Neural progenitor cell (in vitro differentiated cells): ENCODE results near the gene WASHC2A. TPM values are rescaled to one million over a fixed set of nuclear protein-coding genes. Genes with fewer than 3 reads are reported as not detected.
"Not testable (repeated sequence)": the region's sequence is repeated elsewhere in the genome, so short reads cannot be mapped to it uniquely, and the experiment has no call there.

Source experiments
- DNase-seq: peaks from one replicate; pipeline ENCODE4 v3.0.0-alpha.2; 2016; ENCODE audit warnings: low spot score
- H2AFZ ChIP-seq: fragments of 200-600 bp; sonication (generic); replicated peaks from 2 replicates; pipeline ENCODE4 v1.6.1; 2016; ENCODE audit warnings: antibody characterized with exemption
- H3F3A ChIP-seq: fragments of 200-600 bp; sonication (generic); 2 replicates; pipeline ENCODE4 v1.6.1; 2016; ENCODE audit warnings: antibody characterized with exemption, low read depth
- H3K27ac ChIP-seq: fragments of 200-600 bp; sonication (generic); 2 replicates; pipeline ENCODE4 v1.5.1; 2016; ENCODE audit warnings: mild to moderate bottlenecking
- H3K27me3 ChIP-seq: fragments of 200-600 bp; sonication (generic); 2 replicates; pipeline ENCODE4 v1.6.1; 2016; ENCODE audit warnings: mild to moderate bottlenecking, moderate library complexity
- H3K36me3 ChIP-seq: fragments of 200-600 bp; sonication (generic); 2 replicates; pipeline ENCODE4 v1.5.1; 2016
- H3K4me1 ChIP-seq: fragments of 200-600 bp; sonication (generic); 2 replicates; pipeline ENCODE4 v1.6.1; 2016; ENCODE audit warnings: mixed run types
- H3K4me2 ChIP-seq: fragments of 200-600 bp; sonication (generic); 2 replicates; pipeline ENCODE4 v1.6.1; 2016
- H3K4me3 ChIP-seq: fragments of 200-600 bp; sonication (generic); 2 replicates; pipeline ENCODE4 v1.5.1; 2016
- H3K79me2 ChIP-seq: fragments of 200-600 bp; sonication (generic); 2 replicates; pipeline ENCODE4 v1.6.1; 2016; ENCODE audit warnings: low read depth
- H3K9ac ChIP-seq: fragments of 200-600 bp; sonication (generic); 2 replicates; pipeline ENCODE4 v1.6.1; 2016
- H3K9me3 ChIP-seq: fragments of 200-600 bp; sonication (generic); 2 replicates; pipeline ENCODE4 v1.5.1; 2016; ENCODE audit warnings: low read depth
- H4K20me1 ChIP-seq: fragments of 200-600 bp; sonication (generic); 2 replicates; pipeline ENCODE4 v1.6.1; 2016; ENCODE audit warnings: low read depth
- H3K27ac Mint-ChIP-seq: 3 replicates; pipeline ENCODE4 v1.8.0; 2021; ENCODE audit warnings: mixed read lengths
- H3K27me3 Mint-ChIP-seq: 2 replicates; pipeline ENCODE4 v1.8.0; 2022; ENCODE audit warnings: low read depth, mild to moderate bottlenecking, inconsistent platforms, moderate library complexity, mixed read lengths; ENCODE audit not compliant: insufficient read depth
- H3K36me3 Mint-ChIP-seq: 3 replicates; pipeline ENCODE4 v1.8.0; 2021; ENCODE audit warnings: mixed read lengths
- H3K4me1 Mint-ChIP-seq: 3 replicates; pipeline ENCODE4 v1.8.0; 2021; ENCODE audit warnings: mixed read lengths
- H3K4me3 Mint-ChIP-seq: 3 replicates; pipeline ENCODE4 v1.8.0; 2021; ENCODE audit warnings: mild to moderate bottlenecking, moderate library complexity, mixed read lengths
- H3K9me3 Mint-ChIP-seq: 3 replicates; pipeline ENCODE4 v1.8.0; 2020; ENCODE audit warnings: mixed read lengths
- EZH2 ChIP-seq: fragments of 200-600 bp; sonication (generic); IDR thresholded peaks from 2 replicates; pipeline ENCODE4 v1.6.1; 2017; ENCODE audit warnings: antibody characterized with exemption, mild to moderate bottlenecking, moderate library complexity
- total RNA-seq: library from RNA; depleted of rRNA; stranded (reverse); fragments of >200 nt; gene quantifications from 2 replicates; pipeline ENCODE4 v1.2.3, GENCODE V29; 2015; ENCODE audit warnings: low replicate concordance
- TF ChIP-seq, protein P1 (sequence below): fragments of 200-600 bp; sonication (generic); IDR thresholded peaks from 2 replicates; pipeline ENCODE4 v1.5.1; 2017; ENCODE audit warnings: antibody characterized with exemption, mild to moderate bottlenecking

WASHC2A gene
- total RNA-seq, 1 donor from 2014 or later = 17.7 TPM

DNA sequence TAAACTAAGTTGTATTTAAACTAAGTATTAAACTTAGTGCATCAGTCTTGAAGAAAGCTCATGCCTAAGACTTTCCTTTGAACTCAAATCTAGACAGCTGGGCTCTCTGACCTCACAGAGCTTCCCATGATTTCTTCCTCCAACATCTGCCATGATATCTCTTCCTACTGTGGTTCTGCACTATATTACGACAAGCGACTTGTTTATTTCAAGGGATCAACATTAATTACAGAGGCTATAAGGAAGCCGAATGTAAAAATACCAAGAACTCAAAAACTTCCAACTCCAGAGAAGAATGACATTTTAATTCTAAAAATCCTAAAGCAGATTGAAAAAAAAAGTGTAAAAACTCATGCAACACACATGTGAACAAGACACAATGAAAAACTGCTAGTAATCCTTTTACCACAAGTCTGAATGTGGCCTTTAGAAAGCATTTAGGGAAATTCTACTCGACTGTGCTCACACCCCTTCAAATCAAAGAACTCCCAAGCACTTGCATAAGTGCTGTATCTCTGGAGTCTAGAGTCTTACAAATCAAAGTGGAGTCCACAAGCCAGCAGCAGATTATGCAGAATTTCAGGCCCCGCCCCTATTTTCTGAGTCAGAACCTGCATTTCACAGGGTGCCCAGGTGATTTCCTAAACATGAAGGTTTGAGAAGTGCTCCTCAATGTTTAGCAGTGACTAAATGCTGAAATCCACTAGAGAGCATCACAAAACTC lies 22.7 kb upstream of the WASHC2A start:
- no peak overlapping the region for H3K27ac Mint-ChIP-seq

GRCh38 chr10:50046457-50046856 lies 21.3 kb upstream of the WASHC2A start:
- DNase-seq, H3K27ac Mint-ChIP-seq: not testable (repeated sequence)

More for the DNA sequence above, 22.7 kb upstream of the WASHC2A start:
- H3K27me3 Mint-ChIP-seq = no peaks in the 10 kb centered on the region
- Histone ChIP-seq H3K79me2 (no peaks in the 10 kb centered on the region), H3K4me1 (no peaks in the 10 kb centered on the region), H3K9me3 (no peaks in the 10 kb centered on the region), H3K27ac (no peak overlapping the region), H2AFZ (no peak overlapping the region), H3K4me3 (no peak overlapping the region), H3K36me3 (no peaks in the 10 kb centered on the region), H3F3A (no peaks in the 10 kb centered on the region), H3K27me3 (no peaks in the 10 kb centered on the region), H3K4me2 (no peak overlapping the region), H3K9ac (no peak overlapping the region), H4K20me1 (no peaks in the 10 kb centered on the region)
- H3K4me1 Mint-ChIP-seq = no peaks in the 10 kb centered on the region
- TF ChIP-seq, protein P1, sequence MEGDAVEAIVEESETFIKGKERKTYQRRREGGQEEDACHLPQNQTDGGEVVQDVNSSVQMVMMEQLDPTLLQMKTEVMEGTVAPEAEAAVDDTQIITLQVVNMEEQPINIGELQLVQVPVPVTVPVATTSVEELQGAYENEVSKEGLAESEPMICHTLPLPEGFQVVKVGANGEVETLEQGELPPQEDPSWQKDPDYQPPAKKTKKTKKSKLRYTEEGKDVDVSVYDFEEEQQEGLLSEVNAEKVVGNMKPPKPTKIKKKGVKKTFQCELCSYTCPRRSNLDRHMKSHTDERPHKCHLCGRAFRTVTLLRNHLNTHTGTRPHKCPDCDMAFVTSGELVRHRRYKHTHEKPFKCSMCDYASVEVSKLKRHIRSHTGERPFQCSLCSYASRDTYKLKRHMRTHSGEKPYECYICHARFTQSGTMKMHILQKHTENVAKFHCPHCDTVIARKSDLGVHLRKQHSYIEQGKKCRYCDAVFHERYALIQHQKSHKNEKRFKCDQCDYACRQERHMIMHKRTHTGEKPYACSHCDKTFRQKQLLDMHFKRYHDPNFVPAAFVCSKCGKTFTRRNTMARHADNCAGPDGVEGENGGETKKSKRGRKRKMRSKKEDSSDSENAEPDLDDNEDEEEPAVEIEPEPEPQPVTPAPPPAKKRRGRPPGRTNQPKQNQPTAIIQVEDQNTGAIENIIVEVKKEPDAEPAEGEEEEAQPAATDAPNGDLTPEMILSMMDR = no peak
- no peak for TF ChIP-seq EZH2
- no peaks in the 10 kb centered on the region for H3K36me3 Mint-ChIP-seq
- no peaks in the 10 kb centered on the region for H3K9me3 Mint-ChIP-seq
- no peak for DNase-seq
- H3K4me3 Mint-ChIP-seq = no peak overlapping the region

DNA sequence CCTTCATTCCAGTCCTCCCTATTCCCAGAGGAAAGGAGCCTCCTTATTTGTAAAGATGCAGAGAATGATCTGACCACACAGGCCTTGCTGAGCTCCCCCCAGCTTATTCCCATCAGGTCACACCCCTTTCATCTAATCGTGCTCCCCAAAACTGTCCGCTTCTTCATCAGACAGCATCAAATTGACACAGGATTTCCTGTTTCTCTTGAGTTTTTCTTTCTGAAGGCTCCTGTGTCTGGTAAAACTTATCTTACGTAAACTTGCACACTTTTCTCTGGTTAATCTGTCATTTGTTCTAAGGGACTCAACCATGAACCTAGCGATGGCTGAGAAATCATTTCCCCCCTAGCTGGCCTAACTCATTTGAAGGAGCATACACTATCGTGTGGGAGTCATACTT lies 20.2 kb upstream of the WASHC2A start:
- H3K4me3 Mint-ChIP-seq, H3K36me3 Mint-ChIP-seq, H3K4me1 ChIP-seq, H2AFZ ChIP-seq, H4K20me1 ChIP-seq, H3K36me3 ChIP-seq, H3K9me3 ChIP-seq, H3K27me3 Mint-ChIP-seq, H3K9ac ChIP-seq, H3K79me2 ChIP-seq, H3K27me3 ChIP-seq, H3K9me3 Mint-ChIP-seq, H3F3A ChIP-seq, H3K4me2 ChIP-seq, H3K27ac Mint-ChIP-seq, H3K4me1 Mint-ChIP-seq, DNase-seq, H3K27ac ChIP-seq, H3K4me3 ChIP-seq: not testable (repeated sequence)

More at GRCh38 chr10:50046457-50046856, 21.3 kb upstream of the WASHC2A start:
- H3K36me3 Mint-ChIP-seq, H3K79me2 ChIP-seq, H3K9me3 ChIP-seq, H3K36me3 ChIP-seq, H3K4me3 ChIP-seq, H3K4me2 ChIP-seq, H3K4me3 Mint-ChIP-seq, H3K27ac ChIP-seq, H3K9me3 Mint-ChIP-seq, H3K4me1 Mint-ChIP-seq, H3K9ac ChIP-seq, H4K20me1 ChIP-seq, H3K27me3 ChIP-seq, H3K27me3 Mint-ChIP-seq, H2AFZ ChIP-seq, H3K4me1 ChIP-seq, H3F3A ChIP-seq: not testable (repeated sequence)

- not testable (repeated sequence) for DNase-seq, H4K20me1 ChIP-seq, H3K27me3 ChIP-seq, H3K27me3 Mint-ChIP-seq, H3K9me3 Mint-ChIP-seq, H3K9me3 ChIP-seq, H3K27ac ChIP-seq, H3K79me2 ChIP-seq, H3K4me1 ChIP-seq, H3K9ac ChIP-seq, H3K4me3 Mint-ChIP-seq, H3K36me3 Mint-ChIP-seq, H3F3A ChIP-seq, H2AFZ ChIP-seq, H3K36me3 ChIP-seq, H3K4me3 ChIP-seq, H3K4me1 Mint-ChIP-seq, H3K4me2 ChIP-seq, H3K27ac Mint-ChIP-seq
These were observed 15.6 kb upstream of the WASHC2A start for GRCh38 chr10:50051995-50052660.

GRCh38 chr10:50052778-50053376 lies 14.9 kb upstream of the WASHC2A start:
- not testable (repeated sequence) for H3K27me3 ChIP-seq, H3K4me3 ChIP-seq, H3K27ac ChIP-seq, H3K79me2 ChIP-seq, H3K4me1 ChIP-seq, H2AFZ ChIP-seq, H3K4me2 ChIP-seq, H3K4me1 Mint-ChIP-seq, H3K4me3 Mint-ChIP-seq, H3F3A ChIP-seq, H3K9me3 Mint-ChIP-seq, H3K36me3 ChIP-seq, H4K20me1 ChIP-seq, H3K9ac ChIP-seq, H3K27me3 Mint-ChIP-seq, H3K36me3 Mint-ChIP-seq, H3K27ac Mint-ChIP-seq, DNase-seq, H3K9me3 ChIP-seq

GRCh38 chr10:50055494-50056292 lies 12.1 kb upstream of the WASHC2A start:
- not testable (repeated sequence) for H3K27ac Mint-ChIP-seq, H3K4me1 Mint-ChIP-seq, H3F3A ChIP-seq, H3K9ac ChIP-seq, H3K9me3 ChIP-seq, H3K36me3 ChIP-seq, H3K79me2 ChIP-seq, H3K9me3 Mint-ChIP-seq, H3K36me3 Mint-ChIP-seq, H3K4me3 ChIP-seq, H3K4me2 ChIP-seq, DNase-seq, H3K4me1 ChIP-seq, H4K20me1 ChIP-seq, H3K27ac ChIP-seq, H3K27me3 Mint-ChIP-seq, H2AFZ ChIP-seq, H3K4me3 Mint-ChIP-seq
- peaks cover 10% of the 10 kb centered on the region for H3K27me3 ChIP-seq

DNA sequence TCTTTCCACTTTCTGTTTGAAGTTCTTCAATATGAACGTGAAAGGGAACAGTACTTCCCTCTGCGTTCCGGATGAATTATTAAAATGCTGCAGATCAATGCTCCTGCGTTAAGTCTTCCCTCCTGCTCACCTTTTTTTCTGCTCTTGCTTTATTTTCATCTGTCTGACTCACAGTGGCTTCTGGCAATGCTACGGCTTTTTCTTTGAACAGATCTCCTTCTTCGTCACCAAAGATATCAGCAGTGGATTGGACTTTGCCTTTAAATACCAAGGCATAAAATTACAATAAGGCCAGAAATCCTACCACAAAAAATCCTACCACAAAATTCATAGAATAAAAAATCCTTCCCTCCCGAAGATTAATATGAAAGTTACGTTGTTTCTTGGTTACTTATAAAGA lies 11.1 kb upstream of the WASHC2A start:
- not testable (repeated sequence) for H3K27me3 Mint-ChIP-seq, H3K4me3 Mint-ChIP-seq, DNase-seq, H3F3A ChIP-seq, H3K79me2 ChIP-seq, H3K4me1 ChIP-seq, H3K9me3 ChIP-seq, H4K20me1 ChIP-seq, H3K4me2 ChIP-seq, H3K36me3 ChIP-seq, H3K4me1 Mint-ChIP-seq, H3K9me3 Mint-ChIP-seq, H3K36me3 Mint-ChIP-seq, H3K9ac ChIP-seq, H3K27ac Mint-ChIP-seq, H3K27ac ChIP-seq, H2AFZ ChIP-seq, H3K4me3 ChIP-seq
- H3K27me3 ChIP-seq = peaks cover 10% of the 10 kb centered on the region
